LNCAP (cell line): ENCODE data around the gene FMNL2.

ENCODE experiments used
- CTCF ChIP-seq: fragments of 450-650 bp; IDR thresholded peaks from 2 replicates; pipeline ENCODE4 v1.5.1; 2017; ENCODE audit warnings: mild to moderate bottlenecking

The FMNL2 gene

GRCh38 chr2:152600697-152601096 is 265.7 kb downstream of the FMNL2 start:
- no peak for TF ChIP-seq CTCF

- no peak for TF ChIP-seq CTCF
These were observed 267.8 kb downstream of the FMNL2 start for GRCh38 chr2:152602750-152603149.

- TF ChIP-seq CTCF, result no peak
These were observed 268.2 kb downstream of the FMNL2 start for GRCh38 chr2:152603166-152603565.

- TF ChIP-seq CTCF, result no peak
These were observed 271.1 kb downstream of the FMNL2 start for GRCh38 chr2:152606081-152606480.

DNA sequence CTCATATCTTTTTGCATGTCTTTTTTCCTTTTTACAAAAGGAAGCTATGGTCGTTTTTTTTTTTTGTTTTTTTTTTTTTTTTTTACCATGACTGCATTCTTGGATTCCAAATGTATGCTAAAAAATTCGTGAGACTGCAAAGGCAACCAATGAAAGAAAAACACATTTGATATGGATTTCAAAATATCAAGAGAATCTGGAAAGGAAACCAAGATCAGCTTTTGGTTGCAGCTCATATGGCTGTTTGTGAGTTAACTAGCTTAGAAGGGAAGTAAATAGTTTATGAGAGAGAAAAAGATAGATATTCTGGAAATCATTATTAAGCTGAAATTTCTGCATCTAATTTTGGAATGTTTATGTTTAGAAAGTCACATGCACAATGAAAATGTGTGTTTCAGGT is 272.0 kb downstream of the FMNL2 start:
- no peak for TF ChIP-seq CTCF

- TF ChIP-seq CTCF, result no peak
These were observed 272.9 kb downstream of the FMNL2 start for GRCh38 chr2:152607793-152608300.

DNA sequence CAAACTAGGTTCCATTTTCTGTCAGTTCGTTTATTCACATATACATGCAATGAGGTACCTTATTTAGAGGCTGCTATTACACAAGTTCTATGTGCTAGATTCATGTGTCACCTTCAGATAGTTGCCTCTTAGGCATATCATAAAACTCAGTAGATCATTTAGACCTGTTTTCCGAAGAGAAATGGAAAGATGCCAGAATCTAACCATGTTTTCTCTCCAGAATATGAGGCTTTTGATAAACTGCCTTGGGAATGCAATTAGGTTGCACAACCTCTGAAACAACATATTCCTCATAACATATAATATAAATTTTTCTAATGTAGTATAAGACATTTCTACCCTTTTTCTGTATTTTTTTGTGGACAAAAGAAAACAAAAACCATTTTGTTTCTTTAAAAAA is 274.2 kb downstream of the FMNL2 start:
- TF ChIP-seq CTCF, result no peak

- no peak for TF ChIP-seq CTCF
These were observed 274.7 kb downstream of the FMNL2 start for GRCh38 chr2:152609699-152610098.
